Fibroblast of mammary gland (primary cell): ENCODE data around the gene GLRA3.

Experiments used
- DNase-seq: peaks from one replicate; pipeline ENCODE4 v3.0.0-alpha.2; 2010; ENCODE audit warnings: low read depth
- H3K4me3 ChIP-seq: 2 replicates; pipeline ENCODE4 v1.5.1; 2011; ENCODE audit warnings: low read depth, mild to moderate bottlenecking, low read length, moderate library complexity; ENCODE audit not compliant: control insufficient read depth
- CTCF ChIP-seq: conservative IDR thresholded peaks from 2 replicates; pipeline ENCODE4 v1.5.1; 2011; ENCODE audit warnings: low read depth, low read length, inconsistent platforms; ENCODE audit not compliant: control insufficient read depth, insufficient read depth

GLRA3 gene

GRCh38 chr4:174749091-174749490, 80.0 kb downstream of the GLRA3 start:
- no peak overlapping the region for H3K4me3 ChIP-seq
- DNase-seq, result peak; percentile 36
- no peak for TF ChIP-seq CTCF

- no peak for DNase-seq
- H3K4me3 ChIP-seq, result no peak overlapping the region
- TF ChIP-seq CTCF, result no peak
Observed at GRCh38 chr4:174746710-174747109, 82.3 kb downstream of the GLRA3 start.

- TF ChIP-seq CTCF, result no peak
- no peak overlapping the region for H3K4me3 ChIP-seq
- DNase-seq, result no peak
Observed at GRCh38 chr4:174742561-174742960, 86.5 kb downstream of the GLRA3 start.

GRCh38 chr4:174739576-174739975, 89.5 kb downstream of the GLRA3 start:
- no peak for DNase-seq
- H3K4me3 ChIP-seq, result no peak overlapping the region
- TF ChIP-seq CTCF, result no peak

GRCh38 chr4:174734181-174734580, 94.9 kb downstream of the GLRA3 start:
- no peak overlapping the region for H3K4me3 ChIP-seq
- TF ChIP-seq CTCF, result no peak
- no peak for DNase-seq

- no peak for TF ChIP-seq CTCF
- DNase-seq, result no peak
- no peak overlapping the region for H3K4me3 ChIP-seq
Observed at GRCh38 chr4:174717828-174718227, 111.2 kb downstream of the GLRA3 start.
